ENCODE measurements around the gene ACTRT2.

The ACTRT2 gene

GRCh38 chr1:3033040-3033789 is 11.9 kb downstream of the ACTRT2 start:
- no peak for DNase-seq (ENCODE audit: low spot score)

GRCh38 chr1:3033790-3034090 is 12.5 kb downstream of the ACTRT2 start:
- DNase-seq (ENCODE audit: low spot score): no peak

- no peak for DNase-seq (ENCODE audit: low spot score)
Measured at GRCh38 chr1:3034162-3034561, 12.9 kb downstream of the ACTRT2 start.

- no peak for DNase-seq (ENCODE audit: low spot score)
Measured at GRCh38 chr1:3034728-3035562, 13.7 kb downstream of the ACTRT2 start.

GRCh38 chr1:3035563-3036446 is 14.5 kb downstream of the ACTRT2 start:
- no peak for DNase-seq (ENCODE audit: low spot score)

- no peak for DNase-seq (ENCODE audit: low spot score)
Measured at GRCh38 chr1:3036447-3037280, 15.4 kb downstream of the ACTRT2 start.

- DNase-seq (ENCODE audit: low spot score): no peak
Measured at GRCh38 chr1:3037281-3038040, 16.2 kb downstream of the ACTRT2 start.

GRCh38 chr1:3038113-3038551 is 16.9 kb downstream of the ACTRT2 start:
- no peak for DNase-seq (ENCODE audit: low spot score)

- DNase-seq (ENCODE audit: low spot score): no peak
Measured at GRCh38 chr1:3038571-3039181, 17.4 kb downstream of the ACTRT2 start.

GRCh38 chr1:3040004-3040403 is 18.7 kb downstream of the ACTRT2 start:
- no peak for DNase-seq (ENCODE audit: low spot score)

- no peak for DNase-seq (ENCODE audit: low spot score)
Measured at GRCh38 chr1:3042481-3042880, 21.2 kb downstream of the ACTRT2 start.

GRCh38 chr1:3049164-3049563 is 27.9 kb downstream of the ACTRT2 start:
- no peak for DNase-seq (ENCODE audit: low spot score)

- DNase-seq (ENCODE audit: low spot score): no peak
Measured at GRCh38 chr1:3049905-3050304, 28.6 kb downstream of the ACTRT2 start.

- no peak for DNase-seq (ENCODE audit: low spot score)
Measured at GRCh38 chr1:3050603-3051002, 29.3 kb downstream of the ACTRT2 start.

- no peak for DNase-seq (ENCODE audit: low spot score)
Measured at GRCh38 chr1:3051270-3052268, 30.3 kb downstream of the ACTRT2 start.

- no peak for DNase-seq (ENCODE audit: low spot score)
Measured at GRCh38 chr1:3052501-3052900, 31.2 kb downstream of the ACTRT2 start.

- no peak for DNase-seq (ENCODE audit: low spot score)
Measured at GRCh38 chr1:3053366-3053980, 32.2 kb downstream of the ACTRT2 start.

GRCh38 chr1:3053986-3054385 is 32.7 kb downstream of the ACTRT2 start:
- no peak for DNase-seq (ENCODE audit: low spot score)

GRCh38 chr1:3054474-3054873 is 33.2 kb downstream of the ACTRT2 start:
- no peak for DNase-seq (ENCODE audit: low spot score)

Measured in HuH-7.5 (cell line).